Cardiac fibroblast (primary cell): ENCODE data around the gene PIK3R5.

Experiments used
- DNase-seq, 2 donors: peaks; one replicate each; pipeline versions ENCODE4 v3.0.0 to v3.0.0-alpha.2; 2010; ENCODE audit warnings: low read depth in 2 of 2
- H3K4me3 ChIP-seq, 2 donors: replicated peaks in 1 of 2; 1 replicate in 1 of 2; 2 replicates in 1 of 2; pipeline ENCODE4 v1.5.1; 2011; ENCODE audit warnings: low read depth in 2 of 2, low read length in 2 of 2, mild to moderate bottlenecking in 2 of 2, moderate library complexity in 1 of 2
- CTCF ChIP-seq: IDR thresholded peaks from one replicate; pipeline ENCODE4 v1.5.1; 2011; ENCODE audit warnings: low read depth, mild to moderate bottlenecking, low read length, inconsistent platforms

Gene PIK3R5

DNA sequence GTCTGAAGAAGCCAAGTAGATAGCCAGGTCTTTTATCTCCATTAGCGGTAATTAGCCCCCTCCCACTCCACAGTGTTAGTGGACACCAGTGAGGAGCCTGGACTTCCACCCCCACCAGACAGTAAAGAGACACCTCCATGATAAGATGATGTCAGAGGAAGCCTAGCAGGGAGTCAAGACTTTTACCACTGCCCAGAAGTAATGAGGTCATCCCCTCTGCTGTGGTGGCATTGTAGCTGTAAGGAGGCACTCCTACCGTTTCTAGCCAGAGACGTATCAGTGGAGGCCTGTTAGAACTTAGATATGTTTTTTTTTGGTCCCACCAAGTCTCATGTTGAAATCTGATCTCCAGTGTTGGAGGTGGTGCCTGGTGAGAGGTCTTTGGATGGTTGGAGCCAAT, 38.1 kb downstream of the PIK3R5 start:
- no peak for TF ChIP-seq CTCF
- DNase-seq = no peak
- no peak overlapping the region for H3K4me3 ChIP-seq

- no peak for TF ChIP-seq CTCF
- no peak for DNase-seq
- H3K4me3 ChIP-seq = no peak overlapping the region
Measured at GRCh38 chr17:8925808-8926207, 39.7 kb downstream of the PIK3R5 start.

GRCh38 chr17:8925141-8925540, 40.4 kb downstream of the PIK3R5 start:
- TF ChIP-seq CTCF = no peak
- DNase-seq = no peak
- no peak overlapping the region for H3K4me3 ChIP-seq

DNA sequence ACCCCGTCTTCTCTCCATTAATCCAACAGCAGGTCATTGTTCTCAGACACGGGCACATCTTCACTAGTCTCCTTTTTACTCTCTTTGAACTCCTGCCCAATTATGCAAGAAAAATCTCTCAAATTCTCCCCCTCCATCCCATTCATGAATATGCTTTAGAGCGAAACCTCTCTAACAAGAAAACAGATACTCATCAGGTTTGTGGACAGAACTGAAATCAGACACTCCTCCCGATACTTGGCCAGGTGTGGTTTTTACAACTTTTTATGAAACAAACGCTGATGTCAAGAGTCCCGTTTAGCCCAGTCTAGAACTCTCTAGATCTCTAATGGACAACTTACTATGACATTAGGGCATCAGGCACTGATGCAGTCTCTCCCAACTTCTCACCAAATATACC, 40.9 kb downstream of the PIK3R5 start:
- no peak overlapping the region for H3K4me3 ChIP-seq
- TF ChIP-seq CTCF = no peak
- no peak for DNase-seq

GRCh38 chr17:8923762-8924161, 41.7 kb downstream of the PIK3R5 start:
- no peak for DNase-seq
- H3K4me3 ChIP-seq = no peak overlapping the region
- no peak for TF ChIP-seq CTCF

DNA sequence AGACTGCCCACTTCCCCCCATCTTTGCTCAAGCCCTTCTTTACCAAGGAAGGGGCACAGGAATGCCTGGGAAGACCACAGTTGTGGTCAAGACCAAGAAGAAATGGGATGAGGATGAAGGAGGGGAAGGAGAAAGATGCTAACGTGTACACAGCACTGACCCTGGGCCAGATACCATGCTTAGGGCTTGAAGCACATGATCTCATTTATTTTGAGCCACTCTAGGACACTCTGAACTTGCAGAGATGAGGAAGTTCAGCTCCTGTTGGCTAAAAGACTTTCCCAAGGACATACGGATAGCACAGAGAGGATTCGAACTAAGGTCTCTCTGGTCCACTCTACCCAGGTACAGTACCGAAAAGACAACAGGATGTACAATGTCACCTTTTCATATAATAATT, 42.6 kb downstream of the PIK3R5 start:
- DNase-seq = no peak
- no peak for TF ChIP-seq CTCF
- H3K4me3 ChIP-seq = no peak overlapping the region

DNA sequence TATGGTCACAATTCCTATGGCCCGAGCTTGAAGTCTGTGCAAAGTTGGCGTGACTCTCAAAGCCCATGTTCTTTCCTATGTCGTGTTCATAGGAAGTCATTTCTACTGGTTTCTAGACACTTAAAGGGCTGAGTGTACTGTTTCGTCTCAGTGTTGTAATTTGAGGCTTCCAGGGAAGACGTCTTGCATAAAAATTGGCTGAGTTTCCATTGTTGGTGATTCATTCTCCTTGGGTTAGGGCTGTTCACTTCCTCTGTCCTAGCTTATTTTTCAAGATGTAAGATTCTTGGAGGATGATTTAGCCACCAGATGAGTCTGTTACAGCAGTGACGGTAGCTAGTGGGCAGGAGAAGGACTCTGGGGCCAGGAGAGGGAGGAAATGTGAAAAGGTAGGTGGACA, 43.1 kb downstream of the PIK3R5 start:
- no peak overlapping the region for H3K4me3 ChIP-seq
- DNase-seq = peak; percentile 88 to 96
- no peak for TF ChIP-seq CTCF
